Caki2 (cell line): ENCODE data around the gene CCN2. TPM values are rescaled to one million over a fixed set of nuclear protein-coding genes. Genes with fewer than 3 reads are reported as not detected.
A peak's percentile ranks its signal among the peaks of the same experiment; 100 is the strongest.
"Not testable (repeated sequence)": the region's sequence is repeated elsewhere in the genome, so short reads cannot be mapped to it uniquely, and the experiment has no call there.

Experiments used
- DNase-seq: peaks from one replicate; pipeline ENCODE4 v3.0.0-alpha.2; 2015; ENCODE audit warnings: low read depth
- in situ Hi-C: cut with HindIII; loops from 2 replicates; pipeline ENCODE4 v1.10.0; 2016; ENCODE audit warnings: low sequenced_read_pairs, low pct_unique_long_range_greater_than_20kb, mixed read lengths
- total RNA-seq: library from RNA; depleted of rRNA; stranded (reverse); fragments of >200 nt; shearing (Covaris generic); gene quantifications from 2 replicates; pipeline ENCODE4 v1.2.3, GENCODE V29; 2014; ENCODE audit warnings: low replicate concordance

CCN2 gene
- total RNA-seq, 1 experiment from 2014 or later = 157 TPM

GRCh38 chr6:131917763-131918649 is 33.2 kb downstream of the CCN2 start:
- no peak for DNase-seq
- in situ Hi-C loops = no loop called here

DNA sequence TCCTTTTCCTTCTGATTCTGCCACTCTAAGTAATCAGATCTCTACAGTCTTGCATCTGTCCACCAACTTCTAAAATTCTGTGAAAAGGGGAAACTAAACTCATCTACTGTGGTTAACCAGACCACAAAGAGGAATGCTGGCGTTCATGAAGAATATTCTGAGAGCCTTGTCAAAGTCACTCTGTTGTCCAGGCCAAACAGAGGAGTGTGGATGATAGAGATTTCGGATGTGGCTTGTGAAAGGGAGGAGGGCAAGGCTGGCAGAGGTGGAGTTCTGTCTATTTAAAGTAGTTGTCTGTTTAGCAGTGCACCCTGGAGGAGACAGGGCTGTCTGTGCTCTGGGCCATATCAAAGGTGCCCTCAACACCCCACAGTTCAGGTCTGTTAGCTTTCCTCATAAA is 33.9 kb downstream of the CCN2 start:
- DNase-seq = no peak
- in situ Hi-C loops = no loop called here

DNA sequence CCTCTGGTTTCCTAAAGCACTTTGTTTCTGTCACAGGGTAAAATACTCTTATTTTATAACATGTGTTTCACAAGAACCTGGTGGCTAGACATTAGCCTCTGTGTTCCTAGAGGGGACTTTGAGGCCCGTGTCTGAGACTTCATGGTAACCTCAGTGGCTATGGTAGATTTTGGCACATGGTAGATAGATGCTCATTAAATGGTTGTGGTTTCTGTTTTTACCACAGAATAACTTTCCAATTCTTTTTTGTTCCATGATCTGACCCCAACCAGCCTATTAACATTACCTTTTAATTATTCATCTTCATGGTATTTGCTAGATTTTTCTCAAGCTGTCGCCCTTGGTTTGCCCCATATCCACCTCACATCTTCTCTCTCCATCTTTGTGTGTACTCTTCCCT is 34.3 kb downstream of the CCN2 start:
- in situ Hi-C loops = no loop called here
- DNase-seq = no peak

DNA sequence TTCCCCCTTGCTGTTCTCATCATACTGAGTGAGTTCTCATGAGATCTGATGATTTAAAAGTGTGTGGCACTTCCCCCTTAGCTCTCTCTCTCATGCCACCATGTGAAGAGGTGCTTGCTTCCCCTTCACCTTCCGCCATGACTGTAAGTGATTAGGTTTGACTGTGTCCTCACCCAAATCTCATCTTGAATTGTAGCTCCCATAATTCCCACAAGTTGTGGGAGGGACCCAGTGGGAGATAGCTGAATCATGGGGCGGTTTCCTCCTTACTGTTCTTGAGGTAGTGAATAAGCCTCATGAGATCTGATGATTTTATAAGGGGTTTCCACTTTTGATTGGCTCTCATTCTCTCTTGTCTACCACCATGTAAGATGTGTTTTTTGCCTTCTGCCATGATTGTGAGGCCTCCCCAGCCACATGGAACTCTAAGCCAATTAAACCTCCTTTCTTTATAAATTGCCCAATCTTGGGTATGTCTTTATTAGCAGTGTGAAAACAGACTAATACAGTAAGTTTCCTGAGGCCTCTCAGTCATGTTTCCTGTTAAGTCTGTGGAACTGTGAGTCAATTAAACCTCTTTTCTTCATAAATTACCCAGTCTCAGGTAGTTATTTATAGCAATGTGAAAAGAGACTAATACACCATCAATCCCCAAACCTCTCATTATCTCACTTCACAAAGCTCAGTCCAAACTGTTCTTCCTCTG is 34.9 kb downstream of the CCN2 start:
- DNase-seq, in situ Hi-C loops: not testable (repeated sequence)

DNA sequence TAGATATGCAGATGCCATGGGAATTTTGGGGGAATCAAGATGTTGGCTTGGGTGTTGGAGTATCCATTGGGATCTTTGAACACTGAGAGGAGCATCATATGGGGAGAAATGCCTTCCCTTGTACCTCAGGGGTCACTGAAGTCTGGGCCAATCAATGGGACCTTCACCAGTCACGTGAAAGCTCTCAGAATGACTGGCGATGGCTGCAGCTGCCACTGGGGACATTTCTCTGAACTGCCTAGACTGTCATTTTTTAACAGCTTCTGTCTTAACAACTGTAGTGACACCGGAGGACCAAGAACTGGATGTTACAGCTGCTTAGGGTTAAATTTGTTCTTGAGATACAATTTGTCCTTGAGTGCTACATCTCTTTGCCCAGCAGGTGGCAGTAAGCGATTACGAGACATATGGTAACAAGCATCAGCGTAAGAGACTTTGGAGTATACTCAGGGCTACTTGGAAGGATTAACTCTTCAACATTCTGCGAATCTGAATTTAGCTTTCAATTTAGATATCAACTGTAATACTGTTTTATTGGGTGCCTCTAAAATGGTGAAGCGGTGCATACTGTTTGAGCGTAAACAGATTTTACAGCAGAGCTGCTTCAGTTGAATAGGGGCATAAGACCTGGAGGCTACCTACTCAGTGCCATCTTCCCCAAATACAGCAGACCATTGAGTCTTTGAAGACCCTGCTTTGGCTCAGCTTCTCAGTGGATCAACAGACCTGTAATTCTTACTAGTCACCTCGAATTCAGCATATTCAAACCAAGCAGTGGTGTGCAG is 36.0 kb downstream of the CCN2 start:
- in situ Hi-C loops = no loop called here
- DNase-seq = peak; percentile 50

DNA sequence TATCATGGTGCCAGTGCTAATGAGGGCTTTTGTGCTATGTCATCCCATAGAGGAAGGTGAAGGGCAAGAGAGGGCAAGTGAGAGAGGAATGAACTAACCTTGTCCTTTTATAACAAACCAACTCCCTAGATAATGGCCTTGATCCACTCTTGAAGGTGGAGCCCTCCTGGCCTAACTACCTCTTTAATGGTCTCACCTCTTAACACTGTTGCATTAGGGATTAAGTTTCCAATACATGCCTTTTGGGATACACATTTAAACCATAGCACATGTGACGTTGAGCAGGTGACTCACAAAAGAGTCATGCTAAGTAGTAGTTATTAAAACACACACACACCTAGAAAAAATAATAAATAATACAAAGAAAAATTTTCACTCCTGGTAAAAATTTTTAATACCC is 36.9 kb downstream of the CCN2 start:
- in situ Hi-C loops = no loop called here
- no peak for DNase-seq

DNA sequence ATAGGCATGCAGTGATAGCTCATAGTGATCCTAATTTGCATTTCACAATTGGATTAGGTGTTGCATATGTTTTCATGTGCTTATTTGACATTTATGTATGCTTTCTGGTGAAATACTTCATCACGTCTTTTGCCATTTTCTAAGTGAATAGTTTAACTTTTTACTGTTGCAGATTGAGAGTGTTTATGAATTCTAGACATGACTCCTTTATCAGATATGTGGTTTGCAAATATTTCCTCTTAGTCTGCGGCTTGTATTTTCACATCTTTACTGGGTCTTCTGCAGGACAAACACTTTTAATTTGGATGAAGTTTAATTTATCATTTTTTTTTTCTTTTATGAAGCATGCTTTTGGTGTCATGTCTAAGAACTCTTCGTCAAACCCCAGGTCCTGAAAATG is 39.2 kb downstream of the CCN2 start:
- no peak for DNase-seq
- in situ Hi-C loops = no loop called here

GRCh38 chr6:131910956-131911355 is 40.2 kb downstream of the CCN2 start:
- no peak for DNase-seq
- in situ Hi-C loops = no loop called here

- in situ Hi-C loops = no loop called here
- no peak for DNase-seq
Measured at GRCh38 chr6:131910219-131910589, 41.0 kb downstream of the CCN2 start.

DNA sequence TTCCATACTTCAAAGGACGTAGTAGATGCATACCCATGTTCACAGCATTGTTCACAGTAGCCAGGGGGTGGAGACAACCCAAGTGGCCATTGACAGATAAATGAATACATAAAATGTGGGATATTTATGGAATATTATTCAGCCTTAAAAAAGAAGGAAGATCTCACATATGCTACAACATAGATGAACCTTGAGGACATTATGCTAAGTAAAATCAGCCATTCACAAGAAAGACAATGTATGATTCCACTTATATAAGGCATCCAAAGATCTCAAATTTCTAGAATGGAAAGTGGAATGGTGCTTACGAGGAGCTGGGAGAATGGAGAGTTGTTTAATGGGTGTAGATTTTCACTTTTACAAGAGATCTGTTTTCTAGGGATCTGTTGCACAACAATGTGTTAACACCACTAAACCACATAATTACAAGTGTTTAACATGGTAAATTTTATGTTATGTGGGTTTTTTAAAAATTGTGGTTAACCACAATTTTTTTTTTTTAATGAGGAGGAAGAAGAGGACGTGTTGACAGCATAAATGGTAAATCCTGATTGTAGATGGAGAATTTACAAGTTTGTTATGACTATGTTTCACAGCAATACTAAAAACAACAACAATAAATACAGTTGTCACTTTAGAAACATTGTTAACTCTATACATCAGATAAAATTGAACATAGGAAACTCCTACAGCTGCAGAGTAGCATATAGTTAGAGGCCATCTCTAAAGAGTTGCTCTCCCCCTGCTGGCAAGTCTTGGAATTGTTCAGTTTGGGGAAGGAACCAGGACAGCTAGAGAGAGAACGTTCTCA is 41.6 kb downstream of the CCN2 start:
- in situ Hi-C loops = no loop called here
- peak; percentile 51 for DNase-seq

DNA sequence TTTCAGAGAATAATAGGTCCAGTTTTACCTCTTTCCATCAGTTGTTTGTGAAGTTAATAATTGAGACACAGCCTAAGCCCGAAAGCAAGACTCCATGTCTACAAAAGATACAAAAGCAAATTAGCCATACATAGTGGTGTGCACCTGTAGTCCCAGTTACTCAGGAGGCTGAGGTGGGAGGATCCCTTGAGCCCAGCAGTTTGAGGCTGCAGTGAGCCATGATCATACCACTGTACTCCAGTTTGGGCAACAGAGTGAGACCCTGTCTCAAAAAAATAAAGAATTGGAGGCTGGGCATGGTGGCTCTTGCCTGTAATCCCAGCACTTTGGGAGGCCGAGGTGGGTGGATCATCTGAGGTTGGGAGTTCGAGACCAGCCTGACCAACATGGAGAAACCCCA is 42.4 kb downstream of the CCN2 start:
- in situ Hi-C loops, DNase-seq: not testable (repeated sequence)

DNA sequence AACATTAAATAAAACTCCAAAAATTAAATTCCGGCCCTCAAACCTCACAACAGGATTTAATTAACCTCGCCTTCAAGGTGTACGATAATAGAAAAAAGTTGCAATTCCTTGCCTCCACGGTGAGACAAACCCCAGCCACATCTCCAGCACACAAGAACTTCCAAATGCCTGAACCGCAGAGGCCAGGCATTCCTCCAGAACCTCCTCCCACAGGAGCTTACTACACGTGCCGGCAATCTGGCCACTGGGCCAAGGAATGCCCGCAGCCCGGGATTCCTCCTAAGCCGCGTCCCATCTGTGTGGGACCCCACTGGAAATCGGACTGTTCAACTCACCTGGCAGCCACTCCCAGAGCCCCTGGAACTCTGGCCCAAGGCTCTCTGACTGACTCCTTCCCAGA is 47.4 kb downstream of the CCN2 start:
- DNase-seq, in situ Hi-C loops: not testable (repeated sequence)

- DNase-seq, in situ Hi-C loops: not testable (repeated sequence)
Measured at GRCh38 chr6:131901326-131901873, 49.8 kb downstream of the CCN2 start.

- no peak for DNase-seq
- in situ Hi-C loops = no loop called here
Measured at GRCh38 chr6:131900231-131900630, 50.9 kb downstream of the CCN2 start.

DNA sequence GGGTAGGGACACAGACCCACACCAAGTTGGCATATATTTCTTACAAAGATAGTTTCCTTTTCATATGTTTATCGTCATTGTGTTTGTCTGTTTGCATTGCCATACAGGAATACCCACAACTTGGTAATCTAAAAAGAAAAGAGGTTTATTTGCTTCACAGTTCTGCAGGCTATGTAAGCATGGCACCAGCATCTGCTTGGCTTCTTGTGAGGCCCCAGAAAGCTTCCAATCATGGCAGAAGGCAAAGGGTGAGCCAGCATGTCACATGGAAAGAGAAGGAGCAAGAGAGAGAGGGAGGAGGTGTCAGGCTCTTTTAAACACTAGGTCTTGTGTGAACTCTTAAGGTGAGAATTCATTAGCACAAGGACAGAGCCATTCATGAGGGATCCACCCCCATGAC is 52.5 kb downstream of the CCN2 start:
- no peak for DNase-seq
- in situ Hi-C loops = no loop called here
